Measurements from ENCODE around the gene ACTL8. TPM values are rescaled to one million over a fixed set of nuclear protein-coding genes. Genes with fewer than 3 reads are reported as not detected.

The ACTL8 gene
- polyA plus RNA-seq, 1 donor (not counting 4 experiments of a cell fraction or from before 2014, with no cell fraction given), result not detected

DNA sequence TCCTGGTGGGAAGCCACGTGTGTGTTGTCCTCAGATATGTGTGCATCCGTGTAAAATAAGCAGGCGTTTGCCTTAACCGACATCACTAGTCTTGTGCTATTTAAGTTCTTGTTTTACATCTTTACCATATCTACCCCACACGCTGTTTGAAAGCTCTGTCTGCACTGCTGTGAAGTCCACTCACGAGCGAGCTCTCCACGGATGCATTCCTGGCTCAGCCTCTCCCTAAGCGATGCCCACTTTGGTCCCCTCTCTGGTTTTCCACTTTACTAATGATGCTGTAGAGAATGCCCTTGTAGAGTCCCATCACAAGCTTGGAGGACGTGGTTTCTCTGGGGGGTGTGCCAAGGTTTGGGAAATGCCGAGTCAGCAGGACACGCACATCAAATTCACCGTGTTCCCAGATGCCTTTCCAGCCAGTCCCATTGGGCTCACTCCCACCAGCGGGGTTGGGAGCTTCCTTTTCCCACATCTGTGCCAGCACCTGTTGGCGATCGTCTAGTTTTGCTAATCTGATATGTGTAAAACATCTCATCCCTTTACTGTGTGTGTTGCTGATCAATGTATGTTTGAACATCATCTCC is 43.8 kb downstream of the ACTL8 start:
- FAIRE-seq, result no peak
- H3K4me1 ChIP-seq (ENCODE audit: control insufficient read depth, extremely low read depth, insufficient read depth, low read length), result no peaks in the 10 kb centered on the region
- no peaks in the 10 kb centered on the region for H3K79me2 ChIP-seq (ENCODE audit: control insufficient read depth, insufficient read depth, low read length)
- no peaks in the 10 kb centered on the region for H4K20me1 ChIP-seq (ENCODE audit: control insufficient read depth, extremely low read depth, insufficient read depth, low read length)
- dilution Hi-C loops (cut with MboI; ENCODE audit: extremely low pct_ligation_motif_present, low sequenced_read_pairs), result no loop called here
- DNase-seq (ENCODE audit: low read depth, low spot score), result no peak
- H3K9me1 ChIP-seq (ENCODE audit: control insufficient read depth, extremely low read depth, insufficient read depth, low read length), result no peaks in the 10 kb centered on the region
- no peak overlapping the region for H3K4me2 ChIP-seq (ENCODE audit: control insufficient read depth, extremely low read depth, insufficient read depth, low read depth, low read length)
- H3K36me3 ChIP-seq (ENCODE audit: control insufficient read depth in 2 of 2, extremely low read depth in 1 of 2, insufficient read depth in 2 of 2, low read length in 2 of 2), result no peaks in the 10 kb centered on the region
- no peak overlapping the region for H3K4me3 ChIP-seq (ENCODE audit: control insufficient read depth in 2 of 3, extremely low read depth in 1 of 3, insufficient read depth in 2 of 3, low read depth in 1 of 3, low read length in 3 of 3)
- H2AFZ ChIP-seq (ENCODE audit: control insufficient read depth, low read length), result no peak overlapping the region
- TF ChIP-seq, protein P1, sequence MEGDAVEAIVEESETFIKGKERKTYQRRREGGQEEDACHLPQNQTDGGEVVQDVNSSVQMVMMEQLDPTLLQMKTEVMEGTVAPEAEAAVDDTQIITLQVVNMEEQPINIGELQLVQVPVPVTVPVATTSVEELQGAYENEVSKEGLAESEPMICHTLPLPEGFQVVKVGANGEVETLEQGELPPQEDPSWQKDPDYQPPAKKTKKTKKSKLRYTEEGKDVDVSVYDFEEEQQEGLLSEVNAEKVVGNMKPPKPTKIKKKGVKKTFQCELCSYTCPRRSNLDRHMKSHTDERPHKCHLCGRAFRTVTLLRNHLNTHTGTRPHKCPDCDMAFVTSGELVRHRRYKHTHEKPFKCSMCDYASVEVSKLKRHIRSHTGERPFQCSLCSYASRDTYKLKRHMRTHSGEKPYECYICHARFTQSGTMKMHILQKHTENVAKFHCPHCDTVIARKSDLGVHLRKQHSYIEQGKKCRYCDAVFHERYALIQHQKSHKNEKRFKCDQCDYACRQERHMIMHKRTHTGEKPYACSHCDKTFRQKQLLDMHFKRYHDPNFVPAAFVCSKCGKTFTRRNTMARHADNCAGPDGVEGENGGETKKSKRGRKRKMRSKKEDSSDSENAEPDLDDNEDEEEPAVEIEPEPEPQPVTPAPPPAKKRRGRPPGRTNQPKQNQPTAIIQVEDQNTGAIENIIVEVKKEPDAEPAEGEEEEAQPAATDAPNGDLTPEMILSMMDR (optimal IDR thresholded peaks at IDR 0.05 in 1 of 3, IDR thresholded peaks at IDR 0.05 in 1 of 3, conservative IDR thresholded peaks at IDR 0.05 in 1 of 3; ENCODE audit: extremely low read depth in 1 of 3, insufficient read depth in 2 of 3, low read length in 3 of 3), result no peak
- TF ChIP-seq EZH2 (IDR thresholded peaks at IDR 0.05; ENCODE audit: low read length), result no peak
- H3K27me3 ChIP-seq (ENCODE audit: control insufficient read depth, extremely low read depth, insufficient read depth, low read length), result peaks cover 5% of the 10 kb centered on the region
- H3K9me3 ChIP-seq (ENCODE audit: control insufficient read depth, low read depth, low read length), result no peaks in the 10 kb centered on the region
- no peak overlapping the region for H3K27ac ChIP-seq (ENCODE audit: control insufficient read depth, insufficient read depth, low read length)
- no peak overlapping the region for H3K9ac ChIP-seq (ENCODE audit: control insufficient read depth, extremely low read depth, insufficient read depth, low read length)

DNA sequence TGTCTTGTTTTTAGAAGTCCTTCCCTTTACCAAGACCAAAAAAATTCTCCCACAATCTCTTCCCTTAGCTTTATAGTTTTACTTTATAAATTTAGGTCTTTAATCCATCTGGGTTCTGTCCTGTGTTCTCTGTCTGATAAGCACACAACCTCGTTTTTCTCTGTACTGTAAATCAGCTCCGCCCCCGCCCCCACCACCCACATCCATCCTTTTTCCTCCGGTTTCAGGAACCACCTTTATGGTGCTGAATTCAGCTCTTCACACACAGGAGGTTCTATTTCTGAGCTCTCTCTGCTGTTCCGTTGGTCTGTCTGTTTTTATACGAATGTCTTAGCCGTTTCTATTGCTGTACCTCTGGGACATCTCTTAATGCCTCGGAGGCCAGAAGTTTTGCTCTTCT is 44.5 kb downstream of the ACTL8 start:
- Histone ChIP-seq H3K9me1 (ENCODE audit: control insufficient read depth, extremely low read depth, insufficient read depth, low read length) (no peaks in the 10 kb centered on the region), H3K27me3 (ENCODE audit: control insufficient read depth, extremely low read depth, insufficient read depth, low read length) (peaks cover 5% of the 10 kb centered on the region), H3K27ac (ENCODE audit: control insufficient read depth, insufficient read depth, low read length) (no peak overlapping the region), H3K4me1 (ENCODE audit: control insufficient read depth, extremely low read depth, insufficient read depth, low read length) (no peaks in the 10 kb centered on the region), H2AFZ (ENCODE audit: control insufficient read depth, low read length) (no peak overlapping the region), H3K9me3 (ENCODE audit: control insufficient read depth, low read depth, low read length) (no peaks in the 10 kb centered on the region), H3K9ac (ENCODE audit: control insufficient read depth, extremely low read depth, insufficient read depth, low read length) (no peak overlapping the region), H3K4me3 (ENCODE audit: control insufficient read depth in 2 of 3, extremely low read depth in 1 of 3, insufficient read depth in 2 of 3, low read depth in 1 of 3, low read length in 3 of 3) (no peak overlapping the region), H4K20me1 (ENCODE audit: control insufficient read depth, extremely low read depth, insufficient read depth, low read length) (no peaks in the 10 kb centered on the region), H3K79me2 (ENCODE audit: control insufficient read depth, insufficient read depth, low read length) (no peaks in the 10 kb centered on the region), H3K36me3 (ENCODE audit: control insufficient read depth in 2 of 2, extremely low read depth in 1 of 2, insufficient read depth in 2 of 2, low read length in 2 of 2) (no peaks in the 10 kb centered on the region), H3K4me2 (ENCODE audit: control insufficient read depth, extremely low read depth, insufficient read depth, low read depth, low read length) (no peak overlapping the region)
- TF ChIP-seq, protein P1 (optimal IDR thresholded peaks at IDR 0.05 in 1 of 3, IDR thresholded peaks at IDR 0.05 in 1 of 3, conservative IDR thresholded peaks at IDR 0.05 in 1 of 3; ENCODE audit: extremely low read depth in 1 of 3, insufficient read depth in 2 of 3, low read length in 3 of 3), result no peak
- no peak for TF ChIP-seq EZH2 (IDR thresholded peaks at IDR 0.05; ENCODE audit: low read length)
- FAIRE-seq (no peak), DNase-seq (ENCODE audit: low read depth, low spot score) (no peak)
- dilution Hi-C loops (cut with MboI; ENCODE audit: extremely low pct_ligation_motif_present, low sequenced_read_pairs), result no loop called here

Data from keratinocyte (primary cell).